K562 (cell line): ENCODE data around the gene RIN3. TPM values are rescaled to one million over a fixed set of nuclear protein-coding genes. Genes with fewer than 3 reads are reported as not detected.

Experiments used
- ATAC-seq: fragments of 200-7000 bp; cut with Tn5 transposase; 3 replicates; pipeline ENCODE4 v1.9.1; 2020; ENCODE audit warnings: moderate library complexity
- BruUV-seq: library from RNA; stranded (reverse); fragments of 400-500 nt; replicated peaks from 2 replicates; lab custom pipeline; 2021; lab: Mats Ljungman, UMichigan
- CTCF ChIA-PET: fragments of 300-600 bp; formaldehyde crosslinking; extraction: SDS; loops from one replicate; lab custom pipeline; 2021; ENCODE audit warnings: low intra/inter-chr PET ratio; lab: Yijun Ruan, JAX
- POLR2A ChIA-PET: fragments of 300-600, 350-650 bp; sonication (Branson Sonifier 250); formaldehyde crosslinking; extraction: SDS; loops from one replicate; lab custom pipeline; 2021; ENCODE audit warnings: antibody characterized with exemption, inconsistent platforms; lab: Yijun Ruan, JAX
- DNase-seq, 4 experiments: peaks; one replicate each; pipeline versions ENCODE4 v3.0.0 to v3.0.0-alpha.2; 2011 to 2018; ENCODE audit warnings: low spot score in 3 of 4, mixed read lengths in 3 of 4; ENCODE audit errors: extremely low read depth in 1 of 4
- FAIRE-seq: peaks from 2 replicates; lab custom pipeline; 2011; peaks lifted over from hg19 to GRCh38; lab: Jason Lieb, UNC
- H2AFZ ChIP-seq: 2 replicates; pipeline ENCODE4 v1.6.0; 2011; ENCODE audit warnings: low read depth, low read length, control low read depth, inconsistent platforms
- H3K27ac ChIP-seq: fragments of 200-600 bp; 3 replicates; pipeline ENCODE4 v1.8.0; 2011; ENCODE audit warnings: low read depth, mild to moderate bottlenecking, control low read depth, inconsistent platforms, low read length, moderate library complexity, mixed read lengths; ENCODE audit errors: extremely low read depth
- H3K27me3 ChIP-seq, 2 experiments: fragments of 300-600 bp in 1 of 2; 2 replicates in 1 of 2; 3 replicates in 1 of 2; pipeline versions ENCODE4 v1.6.0 to v1.8.0; 2011; ENCODE audit warnings: inconsistent platforms in 2 of 2, low read length in 2 of 2, mild to moderate bottlenecking in 1 of 2, mixed read lengths in 1 of 2, moderate library complexity in 1 of 2; ENCODE audit not compliant: control insufficient read depth in 2 of 2, insufficient read depth in 2 of 2
- H3K36me3 ChIP-seq: fragments of 300-600 bp; 3 replicates; pipeline ENCODE4 v1.8.0; 2011; ENCODE audit warnings: mild to moderate bottlenecking, low read length, inconsistent platforms; ENCODE audit not compliant: control insufficient read depth, insufficient read depth
- H3K4me1 ChIP-seq, 2 experiments: fragments of 200-600 bp in 1 of 2; replicated peaks in 1 of 2; 2 replicates in 1 of 2; 3 replicates in 1 of 2; pipeline versions ENCODE4 v1.5.1 to v1.8.0; 2011; ENCODE audit warnings: inconsistent platforms in 2 of 2, low read length in 2 of 2, mild to moderate bottlenecking in 1 of 2, mixed read lengths in 1 of 2, moderate library complexity in 1 of 2; ENCODE audit not compliant: control insufficient read depth in 2 of 2, insufficient read depth in 2 of 2
- H3K4me2 ChIP-seq: 2 replicates; pipeline ENCODE4 v1.6.1; 2011; ENCODE audit warnings: low read length, control low read depth, inconsistent platforms, mixed read lengths; ENCODE audit not compliant: insufficient read depth
- H3K4me3 ChIP-seq: fragments of 200-600 bp; sonication (generic), shearing (Covaris generic); 2 replicates; pipeline ENCODE4 v1.5.1; 2016; ENCODE audit warnings: control low read depth, inconsistent platforms
- H3K79me2 ChIP-seq: fragments of 200-600 bp; 3 replicates; pipeline ENCODE4 v1.8.0; 2011; ENCODE audit warnings: low read length, inconsistent platforms; ENCODE audit not compliant: control insufficient read depth, insufficient read depth
- H3K9ac ChIP-seq, 2 experiments: 2 replicates each; pipeline versions ENCODE4 v1.6.0 to v1.6.1; 2011; ENCODE audit warnings: low read depth in 2 of 2, low read length in 2 of 2, control low read depth in 1 of 2, inconsistent platforms in 1 of 2, mild to moderate bottlenecking in 1 of 2, mixed read lengths in 1 of 2; ENCODE audit not compliant: insufficient read depth in 1 of 2
- H3K9me1 ChIP-seq: one replicate; pipeline ENCODE4 v1.6.0; 2011; ENCODE audit warnings: inconsistent platforms, mild to moderate bottlenecking, low read length, moderate library complexity; ENCODE audit not compliant: control insufficient read depth, insufficient read depth
- H3K9me3 ChIP-seq: replicated peaks from 2 replicates; pipeline ENCODE4 v1.5.1; 2011; ENCODE audit warnings: low read depth, low read length, inconsistent platforms; ENCODE audit not compliant: control insufficient read depth, insufficient read depth
- H4K20me1 ChIP-seq: replicated peaks from 2 replicates; pipeline ENCODE4 v1.6.1; 2011; ENCODE audit warnings: low read length, inconsistent platforms, mixed read lengths; ENCODE audit not compliant: control insufficient read depth, insufficient read depth
- CGGBP1 ChIP-seq: fragments of 250-450 bp; sonication (Bioruptor Pico); IDR thresholded peaks from 2 replicates; pipeline ENCODE4 v1.9.0; 2021; ENCODE audit warnings: mild to moderate bottlenecking
- DACH1 ChIP-seq: fragments of 450-650 bp; IDR thresholded peaks from 2 replicates; pipeline ENCODE4 v1.6.1; 2018; ENCODE audit not compliant: partially characterized antibody
- HDAC2 ChIP-seq: fragments of 450-650 bp; IDR thresholded peaks from 2 replicates; pipeline ENCODE4 v1.6.1; 2016; ENCODE audit warnings: mild to moderate bottlenecking
- HDAC8 ChIP-seq: fragments of 450-650 bp; IDR thresholded peaks from 2 replicates; pipeline ENCODE4 v1.6.1; 2016; ENCODE audit warnings: mild to moderate bottlenecking, missing genetic modification characterization, moderate library complexity, missing compliant biosample characterization
- KLF6 ChIP-seq: fragments of 250-450 bp; sonication (Bioruptor Pico); IDR thresholded peaks from 2 replicates; pipeline ENCODE4 v1.4.0; 2020; ENCODE audit warnings: mild to moderate bottlenecking, moderate library complexity, borderline replicate concordance
- MCM7 ChIP-seq, 2 experiments: fragments of 450-650 bp; IDR thresholded peaks; 2 replicates each; pipeline ENCODE4 v1.6.1; 2016 to 2018
- SAP30 ChIP-seq: fragments of 200-600 bp; sonication (generic); IDR thresholded peaks from 2 replicates; pipeline ENCODE4 v1.6.1; 2012; ENCODE audit warnings: borderline replicate concordance, low read depth, mild to moderate bottlenecking, moderate library complexity, low read length, control low read depth, inconsistent platforms; ENCODE audit not compliant: insufficient read depth, poor library complexity, severe bottlenecking
- SMAD3 ChIP-seq: fragments of 450-650 bp; formaldehyde crosslinking; conservative IDR thresholded peaks from 2 replicates; pipeline ENCODE4 v1.4.0; 2020; ENCODE audit warnings: mild to moderate bottlenecking
- ZFP30 ChIP-seq: fragments of 250-450 bp; sonication (Bioruptor Pico); IDR thresholded peaks from 2 replicates; pipeline ENCODE4 v1.8.0; 2022; ENCODE audit warnings: moderate library complexity, mild to moderate bottlenecking, inconsistent platforms, borderline replicate concordance
- ZNF165 ChIP-seq: fragments of 250-450 bp; sonication (Bioruptor Pico); IDR thresholded peaks from 2 replicates; pipeline ENCODE4 v1.4.0; 2020; ENCODE audit warnings: borderline replicate concordance
- ZNF398 ChIP-seq: fragments of 250-450 bp; sonication (Bioruptor Pico); IDR thresholded peaks from 2 replicates; pipeline ENCODE4 v1.8.0; 2021; ENCODE audit warnings: moderate library complexity, mild to moderate bottlenecking, inconsistent platforms
- WGBS: fragments of 100-300 bp; shearing (Covaris generic); methylation state at CpG from one replicate; pipeline ENCODE4 v1.1.6; 2016; ENCODE audit warnings: low coverage, mixed read lengths; ENCODE audit not compliant: insufficient coverage; ENCODE audit errors: missing lambda C conversion rate; 5-methylcytosine and 5-hydroxymethylcytosine counted together
- in situ Hi-C: fragments of 300-500 bp; cut with MboI; formaldehyde crosslinking; loops from 4 replicates; pipeline ENCODE4 v1.15.0; 2018; ENCODE audit warnings: inconsistent platforms, mixed read lengths
- intact Hi-C: fragments of 100-400 bp; cut with micrococcal nuclease; formaldehyde crosslinking; loops from 2 replicates; pipeline ENCODE4 v1.14.2; 2022
- polyA plus RNA-seq, 8 experiments: library from polyadenylated mRNA; depleted of rRNA in 4 of 8; stranded (reverse) in 5 of 8; unstranded in 3 of 8; fragments of >200 nt; fragmentation: Nextera tagmentation in 2 of 8; fragmentation: Illumina TruSeq in 1 of 8; extraction: Ambion mirVana in 2 of 8; extraction: Trizol in 1 of 8; gene quantifications; 2 replicates each; pipeline versions ENCODE4 v1.2.1 to v1.2.3, GENCODE V29; 2011 to 2014; ENCODE audit warnings: inconsistent platforms in 1 of 8, missing spikeins in 1 of 8
- total RNA-seq, 7 experiments: library from RNA; depleted of rRNA in 6 of 7; stranded (reverse); fragments of >200 nt in 6 of 7; fragmentation: Illumina TruSeq in 2 of 7; extraction: Trizol in 2 of 7; gene quantifications; 2 replicates each; pipeline versions ENCODE4 v1.2.1 to v1.2.3, GENCODE V29; 2011 to 2021; ENCODE audit warnings: low replicate concordance in 1 of 7

RIN3 gene
- total and polyA plus RNA-seq, 9 of the 15 experiments (the other 6 are each of a cell fraction or from before 2014, with no cell fraction given), result 0.01 to 0.49 (median 0.08) TPM; not detected in 5

- POLR2A ChIA-PET, result no interaction called here
- in situ Hi-C loops, result no loop called here
These were observed 106.3 kb downstream of the RIN3 start for GRCh38 chr14:92619671-92620456.

More at GRCh38 chr14:92619671-92620456, 106.3 kb downstream of the RIN3 start:
- Histone ChIP-seq H3K79me2 (no peaks in the 10 kb centered on the region), H3K4me3 (no peak overlapping the region), H3K4me1 (no peaks in the 10 kb centered on the region; a peak in 1 of 5 replicates), H3K9me1 (no peaks in the 10 kb centered on the region), H3K36me3 (no peaks in the 10 kb centered on the region), H3K27me3 (no peaks in the 10 kb centered on the region; a peak in 1 of 5 replicates), H3K4me2 (no peak overlapping the region), H4K20me1 (no peaks in the 10 kb centered on the region), H3K9me3 (no peaks in the 10 kb centered on the region), H3K9ac (no peak overlapping the region), H2AFZ (no peak overlapping the region), H3K27ac (no peak overlapping the region)
- no peak for TF ChIP-seq MCM7 (IDR thresholded peaks at IDR 0.05)
- no peak for TF ChIP-seq DACH1
- no peak for TF ChIP-seq SAP30
- no peak for TF ChIP-seq ZNF165 (CRISPR knock-in tag)
- no peak for TF ChIP-seq HDAC8
- TF ChIP-seq ZFP30 (CRISPR knock-in tag), result no peak
- TF ChIP-seq KLF6 (CRISPR knock-in tag), result no peak
- TF ChIP-seq CGGBP1 (CRISPR knock-in tag), result no peak
- no peak for TF ChIP-seq HDAC2
- TF ChIP-seq SMAD3 (CRISPR knock-in tag), result no peak
- TF ChIP-seq ZNF398 (CRISPR knock-in tag), result no peak
- intact Hi-C loops, result no loop called here
- BruUV-seq, result no TSS peak
- WGBS, result 4% methylated on average over 8 of the region's 11 CpGs
- ATAC-seq (no peak), DNase-seq (no peak), FAIRE-seq (no peak)
- CTCF ChIA-PET, result no interaction called here
